Stimulated activated CD8-positive, alpha-beta memory T cell treated with anti-CD3 and anti-CD28 coated beads, Interleukin-12 subunit alpha, Interleukin-12 subunit beta, amount 100 ng/mL, for 24 hours (primary cell): Measurements from ENCODE around the gene NDUFAF8.

Experiments
- DNase-seq: peaks from one replicate; pipeline ENCODE4 v3.0.0-alpha.2; 2020; ENCODE audit errors: extremely low read depth

NDUFAF8 gene

DNA sequence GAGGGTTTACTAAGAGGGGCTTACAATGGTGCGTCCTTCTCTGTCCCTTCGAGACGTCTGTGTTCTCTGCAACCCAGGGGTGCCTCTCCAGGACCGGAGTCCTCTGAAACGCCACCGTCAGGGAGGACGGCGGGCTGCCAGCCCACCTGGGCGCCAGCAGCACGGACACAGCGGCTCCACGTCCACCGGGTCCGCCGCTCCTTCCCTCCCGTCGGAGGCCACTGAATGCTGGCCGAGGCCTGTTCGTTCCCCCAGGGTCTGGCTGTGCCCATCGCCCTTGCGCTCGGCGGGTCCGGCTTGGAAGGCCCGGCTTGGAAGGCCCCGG is 666 bp upstream of the NDUFAF8 start:
- DNase-seq, result no peak

DNA sequence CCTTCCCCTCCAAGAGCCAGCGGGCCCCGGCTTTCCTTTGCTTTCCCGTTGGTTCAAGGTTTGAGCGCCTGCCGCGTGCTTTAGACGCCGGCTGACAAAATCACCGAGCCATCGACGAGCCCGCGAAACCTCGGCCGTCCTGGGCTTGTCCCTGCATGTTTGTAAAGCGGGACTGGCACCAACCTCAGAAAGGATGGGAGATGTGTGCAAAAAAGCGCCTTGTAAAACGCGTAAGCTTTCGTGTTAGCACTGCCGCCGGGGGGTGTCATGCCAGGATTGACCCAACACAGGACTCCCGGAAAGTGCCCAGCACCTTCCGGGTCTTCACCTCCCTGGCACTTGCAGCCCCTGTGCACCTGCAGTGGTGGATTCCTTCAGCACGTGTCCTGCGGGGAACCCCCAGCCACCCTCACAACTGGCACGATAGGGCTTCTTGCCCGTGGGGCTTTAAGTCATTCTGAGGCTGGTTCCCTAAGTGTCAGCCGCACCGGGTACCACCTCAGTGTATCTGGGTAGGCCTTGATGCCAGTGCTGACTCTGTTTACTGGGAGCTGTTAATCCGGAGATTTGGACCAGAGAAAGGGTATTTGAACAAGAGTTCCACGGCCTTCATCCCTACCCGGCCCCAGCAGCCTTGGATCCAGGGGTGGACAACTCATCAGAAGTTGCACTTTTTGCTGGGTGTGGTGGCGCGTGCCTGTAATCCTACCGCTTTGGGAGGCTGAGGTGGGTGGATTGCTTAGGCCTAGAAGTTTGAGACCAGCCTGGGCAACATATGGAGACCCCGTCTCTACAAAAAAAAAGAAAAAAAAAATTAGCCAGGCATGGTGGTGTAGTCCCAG is 817 bp downstream of the NDUFAF8 start:
- peak; percentile 15 for DNase-seq

GRCh38 chr17:81240761-81241160 is 1.6 kb downstream of the NDUFAF8 start:
- no peak for DNase-seq

GRCh38 chr17:81241203-81241602 is 2.1 kb downstream of the NDUFAF8 start:
- no peak for DNase-seq

DNA sequence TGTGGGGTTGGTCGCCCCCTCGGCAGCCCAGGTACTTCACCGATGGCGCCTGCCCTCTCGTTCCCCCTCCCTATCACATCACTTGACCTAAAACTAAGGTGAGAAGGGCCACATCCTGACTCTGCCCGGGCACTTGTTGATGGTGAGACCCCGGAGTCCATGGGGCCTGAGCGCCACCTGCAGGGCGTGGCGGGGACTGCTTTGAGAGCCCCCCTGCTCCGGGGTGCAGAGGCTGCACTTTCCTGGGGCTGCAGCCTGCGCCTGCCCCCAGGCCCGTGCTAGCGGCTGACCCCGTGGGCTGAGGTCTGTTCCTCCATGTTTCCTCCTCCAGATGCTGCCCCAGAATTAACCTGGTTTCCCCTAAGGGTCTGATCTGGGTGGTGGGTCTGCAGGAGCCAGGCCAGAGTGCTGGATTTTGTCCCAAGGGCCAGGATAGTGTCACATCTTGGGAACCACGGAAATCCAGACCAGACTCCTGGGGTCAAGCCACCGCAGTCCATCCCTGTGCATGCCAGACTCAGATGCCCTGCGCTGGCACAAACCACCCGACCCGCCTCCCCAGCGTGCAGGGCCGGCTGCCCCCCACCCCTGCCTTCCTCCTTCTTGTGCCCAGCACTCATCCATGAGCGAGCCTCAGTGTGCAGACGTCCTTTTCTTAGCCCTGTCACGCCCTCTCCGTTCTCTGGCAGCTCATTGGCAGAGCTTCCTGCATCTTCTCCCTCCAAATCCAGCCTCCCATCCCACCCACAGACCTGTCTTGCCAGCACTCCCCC is 2.7 kb downstream of the NDUFAF8 start:
- peak; percentile 27 for DNase-seq

GRCh38 chr17:81242421-81243332 is 3.6 kb downstream of the NDUFAF8 start:
- no peak for DNase-seq

- DNase-seq, result no peak
These were observed 4.2 kb downstream of the NDUFAF8 start for GRCh38 chr17:81243333-81243664.

DNA sequence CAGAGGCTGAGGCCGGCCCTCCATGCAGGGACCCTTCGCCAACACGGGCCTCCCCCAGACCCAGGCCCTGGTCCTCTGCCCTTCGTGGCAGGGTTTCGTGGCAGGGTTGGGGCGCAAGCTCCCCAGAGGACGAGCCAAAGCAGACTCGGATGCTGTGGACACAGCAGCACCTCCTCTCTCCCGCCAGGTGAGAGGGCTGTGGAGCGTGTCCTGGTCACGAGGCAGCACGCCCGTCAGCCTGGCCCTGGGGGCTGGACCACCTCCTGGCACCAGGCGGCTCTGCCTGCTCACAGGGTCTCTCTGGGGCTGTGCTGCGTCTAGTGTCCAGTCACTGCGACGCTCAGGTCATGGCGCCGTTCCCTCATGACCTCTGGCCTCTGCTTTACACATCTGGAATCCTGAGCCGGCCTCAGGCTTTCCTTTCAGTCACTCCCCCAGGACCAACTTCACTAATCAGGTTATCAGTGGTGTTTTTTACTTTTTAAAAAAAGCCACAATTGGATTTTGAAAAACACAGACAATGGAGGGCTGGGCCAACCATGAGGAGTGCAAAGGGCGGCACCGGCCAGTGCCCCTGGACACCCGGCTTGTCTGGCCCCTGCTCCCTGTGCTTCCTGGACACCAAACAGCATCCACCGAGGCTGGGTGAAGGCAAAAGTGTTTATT is 5.4 kb downstream of the NDUFAF8 start:
- no peak for DNase-seq

GRCh38 chr17:81245024-81245664 is 6.0 kb downstream of the NDUFAF8 start:
- no peak for DNase-seq

- no peak for DNase-seq
These were observed 6.7 kb downstream of the NDUFAF8 start for GRCh38 chr17:81245665-81246342.

- no peak for DNase-seq
These were observed 7.2 kb downstream of the NDUFAF8 start for GRCh38 chr17:81246343-81246670.

DNA sequence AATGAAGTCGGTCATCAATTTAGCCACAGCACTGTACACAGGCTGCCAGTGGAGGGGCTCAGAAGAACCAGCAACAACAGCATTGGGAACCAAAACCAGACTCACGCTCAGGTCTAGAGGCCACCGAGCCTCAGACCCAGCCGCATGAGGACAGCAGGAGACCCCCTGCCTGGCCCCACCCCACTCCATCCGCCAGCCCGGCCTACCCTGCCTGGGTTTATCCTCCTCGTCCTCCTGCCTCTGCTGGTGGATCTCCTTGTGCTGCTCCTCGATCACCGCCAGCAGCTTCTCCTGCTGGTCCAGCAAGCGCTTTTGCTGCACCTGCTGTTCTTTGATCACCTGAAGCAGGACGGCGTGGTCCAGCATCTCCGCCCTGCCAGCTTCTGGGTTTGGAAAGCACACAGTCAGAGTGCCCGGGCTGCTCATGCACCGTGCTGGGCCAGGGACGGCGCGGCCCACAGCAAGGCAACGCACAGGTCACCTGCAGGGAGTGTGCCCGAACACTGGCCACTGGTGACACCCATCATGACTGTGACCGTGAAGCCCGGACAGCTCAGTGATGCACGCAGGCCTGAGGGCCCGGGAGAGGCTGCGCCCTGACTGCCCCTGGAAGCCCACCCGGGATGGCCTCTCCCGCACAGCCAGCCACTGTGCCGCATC is 7.7 kb downstream of the NDUFAF8 start:
- DNase-seq, result no peak

DNA sequence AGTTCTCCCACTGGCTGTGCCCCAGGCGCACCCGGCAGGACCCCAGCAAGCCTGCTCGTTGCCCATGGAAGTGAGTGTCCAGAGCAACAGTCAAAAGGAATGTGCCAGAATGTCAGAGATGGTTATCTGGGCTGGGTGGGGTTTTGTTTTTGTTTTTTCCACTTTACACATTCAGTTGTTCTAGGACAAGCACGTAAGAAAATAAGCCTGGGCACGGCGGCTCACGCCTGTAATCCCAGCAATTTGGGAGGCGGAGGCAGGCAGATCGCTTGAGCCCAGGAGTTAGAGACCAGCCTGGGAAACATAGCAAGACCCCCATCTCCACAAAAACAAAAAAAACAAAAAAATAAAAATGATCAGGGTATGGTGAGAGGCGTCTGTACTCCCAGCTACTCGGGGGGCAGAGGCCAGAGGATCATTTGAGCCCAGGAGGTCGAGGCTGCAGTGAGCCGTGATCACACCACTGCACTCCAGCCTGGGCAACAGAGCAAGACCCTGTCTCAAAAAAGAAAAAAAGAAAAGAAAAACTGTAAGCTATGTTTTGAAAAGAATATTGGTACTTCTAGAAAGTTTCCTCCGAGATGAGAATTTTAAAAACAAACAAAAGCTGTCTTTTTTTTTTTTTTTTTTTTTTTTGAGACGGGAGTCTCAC is 8.3 kb downstream of the NDUFAF8 start:
- no peak for DNase-seq

- no peak for DNase-seq
These were observed 9.5 kb downstream of the NDUFAF8 start for GRCh38 chr17:81248649-81249048.

DNA sequence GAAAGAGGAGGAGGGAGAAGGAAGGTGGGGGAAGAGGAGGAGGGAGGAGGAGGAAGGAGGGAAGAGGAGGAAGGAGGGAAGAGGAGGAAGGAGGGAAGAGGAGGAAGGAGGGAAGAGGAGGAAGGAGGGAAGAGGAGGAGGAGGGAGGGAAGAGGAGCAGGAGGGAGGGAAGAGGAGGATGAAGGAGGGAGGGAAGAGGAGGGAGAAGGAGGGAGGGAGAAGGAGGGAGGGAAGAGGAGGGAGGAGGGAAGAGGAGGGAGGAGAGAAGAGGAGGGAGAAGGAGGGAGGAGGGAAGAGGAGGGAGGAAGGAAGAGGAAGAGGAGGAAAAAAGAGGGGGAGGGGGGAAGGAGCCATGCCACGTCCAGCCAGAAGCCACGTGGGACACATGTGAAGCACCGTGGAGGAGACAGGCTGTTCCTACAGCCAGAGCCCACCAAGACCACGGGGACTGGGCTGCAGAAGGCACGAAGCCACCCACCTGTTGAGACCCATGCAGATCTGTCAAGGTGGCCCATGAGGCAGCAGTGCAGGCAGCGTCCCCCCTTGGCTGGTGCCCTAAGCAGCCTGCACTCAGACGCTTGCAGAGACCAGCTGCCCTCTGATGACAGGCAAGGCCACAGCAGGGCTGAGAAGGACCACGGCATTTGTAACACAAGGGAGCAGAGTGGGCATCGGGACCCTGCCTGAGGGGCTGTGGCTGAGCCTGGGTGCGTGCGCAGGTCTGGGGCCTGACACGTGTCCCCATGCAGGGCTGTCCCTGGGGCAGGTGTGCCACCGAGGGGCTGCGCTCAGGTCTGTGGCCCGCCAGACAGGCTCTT is 10.3 kb downstream of the NDUFAF8 start:
- no peak for DNase-seq

DNA sequence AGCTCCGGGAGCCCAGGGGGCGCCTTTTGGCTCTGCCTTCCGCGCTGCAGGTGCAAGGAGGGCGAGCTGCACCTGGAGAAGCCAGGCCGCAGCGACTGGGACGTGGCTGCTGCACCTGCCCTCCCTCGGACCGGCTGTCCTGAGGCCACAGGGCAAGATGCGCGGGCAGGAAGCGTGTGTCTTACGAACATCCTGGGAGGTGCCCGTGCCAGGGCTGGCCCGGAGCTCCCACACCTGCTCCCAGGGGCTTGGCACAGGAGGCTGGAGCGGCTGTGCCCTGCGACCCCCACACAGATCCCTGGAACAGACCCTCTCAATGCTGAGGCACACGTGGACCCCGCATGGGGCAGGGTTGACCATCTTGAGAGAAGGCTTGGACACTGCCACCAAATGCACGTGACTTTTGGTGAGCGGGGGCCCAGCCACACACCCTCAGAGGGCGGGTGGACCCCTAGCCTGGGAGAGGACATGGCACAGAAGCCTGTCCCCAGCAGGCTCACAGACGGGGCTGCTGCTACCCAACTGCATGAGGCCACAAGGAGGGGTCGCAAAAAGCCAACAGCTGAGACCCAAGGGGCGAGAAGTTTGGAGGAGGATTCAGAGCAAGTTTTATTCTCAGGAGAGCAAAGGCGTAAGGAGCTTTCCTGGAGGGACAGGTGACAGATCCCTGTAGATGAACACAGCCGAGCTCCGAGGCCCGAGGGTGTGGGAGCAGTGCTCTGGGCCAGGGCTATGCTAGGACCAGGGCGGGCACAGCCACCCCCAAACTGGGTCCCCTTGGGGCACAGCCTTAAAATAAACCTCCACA is 11.4 kb downstream of the NDUFAF8 start:
- DNase-seq, result no peak

GRCh38 chr17:81251094-81251708 is 12.1 kb downstream of the NDUFAF8 start:
- DNase-seq, result no peak
